SIG-M5 treated with dmso at 0.1 percent for 504 hours (cell line): ENCODE data around the gene SPANXC.
A peak's percentile ranks its signal among the peaks of the same experiment; 100 is the strongest.
"Not testable (repeated sequence)": the region's sequence is repeated elsewhere in the genome, so short reads cannot be mapped to it uniquely, and the experiment has no call there.

Experiments used
- DNase-seq: peaks from one replicate; lab custom pipeline; 2025; ENCODE audit not compliant: unreplicated experiment; lab: John Stamatoyannopoulos, UW

The SPANXC gene, protein sequence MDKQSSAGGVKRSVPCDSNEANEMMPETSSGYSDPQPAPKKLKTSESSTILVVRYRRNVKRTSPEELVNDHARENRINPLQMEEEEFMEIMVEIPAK

DNA sequence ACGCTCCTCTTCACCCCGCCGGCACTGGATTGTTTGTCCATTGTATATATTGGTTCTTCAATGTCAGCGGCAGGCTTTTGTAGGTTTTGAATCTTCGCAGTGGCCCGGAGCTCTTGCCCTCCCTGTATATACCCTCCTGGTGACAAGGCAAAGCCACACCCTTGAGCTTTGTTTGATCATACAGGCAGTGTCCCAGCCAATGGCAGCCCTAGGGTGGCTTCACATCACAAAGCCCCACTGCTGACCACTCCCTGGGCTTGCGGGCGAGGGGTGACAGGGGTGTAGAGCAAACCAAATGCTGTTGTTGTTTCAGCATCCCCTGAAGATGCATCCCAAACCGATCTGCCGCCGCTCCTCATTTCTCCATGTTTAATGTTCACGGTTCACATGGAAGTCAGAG is at the start of gene SPANXC:
Gene SPANXC (minus strand): TSS at position 101 of the 400 bp plus-strand sequence. CDS start 60 bp downstream, at position 41.
- DNase-seq: not testable (repeated sequence)

DNA sequence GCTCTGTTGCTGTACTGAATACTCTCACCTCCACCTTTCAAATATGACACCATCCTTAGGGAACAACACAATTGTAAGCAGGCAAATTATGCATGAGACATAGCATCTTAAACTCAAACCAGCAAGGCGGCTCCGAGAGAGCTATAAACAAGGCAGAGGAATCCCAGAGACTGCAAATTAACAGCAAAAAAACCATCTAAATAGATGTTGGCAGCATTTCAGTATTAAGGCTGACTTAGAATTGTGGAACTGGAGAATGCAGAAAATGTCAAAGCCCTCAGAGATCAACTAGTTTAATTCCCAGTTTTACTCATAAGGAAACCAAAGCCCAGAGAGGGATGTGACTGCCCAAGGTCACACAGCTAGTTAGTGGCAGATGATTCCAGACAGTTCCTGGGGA is 37.2 kb upstream of the SPANXC start:
- DNase-seq: no peak

DNA sequence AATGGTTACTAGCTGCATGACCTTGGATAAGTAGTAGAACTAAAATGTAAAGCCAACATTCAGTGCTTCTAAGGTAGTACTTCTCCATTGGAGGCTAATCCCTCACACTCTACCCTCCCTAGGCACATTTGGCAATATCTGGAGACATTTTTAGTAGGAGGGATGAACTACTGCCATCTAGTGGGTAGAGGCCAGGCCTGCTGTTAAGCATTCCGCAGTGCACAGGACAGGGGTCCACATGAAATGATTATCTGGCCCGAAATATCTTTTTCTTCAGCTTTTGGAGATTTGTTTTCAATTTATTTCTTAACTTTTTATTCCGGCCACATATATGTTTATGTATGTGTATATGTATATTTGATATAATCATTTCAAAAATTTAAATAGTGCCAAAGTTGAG is 36.0 kb upstream of the SPANXC start:
- DNase-seq: peak; percentile 48

DNA sequence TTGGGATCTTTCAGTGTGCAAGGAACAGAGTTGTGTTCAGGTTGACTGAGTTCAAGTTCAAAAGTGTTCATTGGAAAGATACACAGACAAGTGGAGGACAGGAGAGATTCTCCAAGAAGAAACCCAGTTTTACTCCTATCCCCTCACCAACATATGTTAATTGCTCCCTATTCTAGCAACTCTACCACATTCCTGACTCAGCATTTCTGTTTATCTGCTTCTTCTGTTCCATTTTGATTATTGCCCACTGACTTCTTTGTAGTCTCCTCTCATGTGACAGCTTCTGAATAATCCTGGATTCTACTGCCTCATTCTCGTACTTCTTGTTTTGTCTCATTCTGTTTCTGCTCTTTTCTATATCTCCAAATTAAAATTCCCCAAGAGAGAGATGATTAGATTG is 15.8 kb upstream of the SPANXC start:
- no peak for DNase-seq

DNA sequence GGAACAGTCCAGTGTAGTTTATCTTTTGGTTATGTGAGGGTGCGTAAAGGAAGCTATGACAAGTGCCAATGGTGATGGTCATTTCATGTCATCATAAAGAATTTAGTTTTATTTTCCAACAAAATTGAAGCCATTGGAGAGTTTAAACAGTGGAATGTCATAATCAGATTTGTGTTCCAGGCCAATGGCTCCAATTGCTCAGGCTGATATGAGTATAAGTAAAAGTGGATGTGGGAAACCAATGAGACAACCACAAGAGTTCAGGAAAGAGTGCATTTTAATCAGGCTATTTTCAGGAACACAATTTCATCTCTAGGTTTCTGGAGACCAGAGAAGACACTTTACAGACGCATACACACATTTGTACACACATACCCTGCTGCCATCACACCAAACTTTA is 20.7 kb downstream of the SPANXC start:
- no peak for DNase-seq

DNA sequence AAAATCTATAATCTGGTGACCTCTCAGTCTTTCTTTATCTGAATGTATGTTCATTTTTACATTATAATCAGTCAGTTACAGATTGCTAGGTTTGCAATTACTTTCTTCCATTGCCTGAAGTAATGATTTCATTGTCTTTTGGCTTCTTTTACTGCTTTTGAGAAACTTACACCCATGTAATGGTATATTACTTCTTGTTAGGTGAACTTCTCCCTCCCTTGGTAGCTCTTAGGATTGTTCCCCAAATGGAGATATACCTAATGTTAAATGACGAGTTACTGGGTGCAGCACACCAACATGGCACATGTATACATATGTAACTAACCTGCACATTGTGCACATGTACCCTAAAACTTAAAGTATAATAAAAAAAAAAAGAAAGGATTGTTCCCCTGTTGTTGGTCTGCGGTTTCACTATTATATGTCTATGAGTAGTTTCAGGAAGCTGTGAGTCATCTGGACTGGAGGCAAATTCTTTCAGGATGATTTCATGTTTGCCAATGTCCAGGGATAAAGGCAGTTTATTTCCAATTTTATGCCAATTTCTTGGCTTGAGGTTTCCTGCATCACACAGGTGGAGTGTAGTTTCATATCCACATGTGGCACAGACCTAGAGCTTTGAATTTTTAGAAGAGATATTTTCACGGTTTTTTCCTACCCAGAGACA is 21.8 kb downstream of the SPANXC start:
- DNase-seq: peak; percentile 18

DNA sequence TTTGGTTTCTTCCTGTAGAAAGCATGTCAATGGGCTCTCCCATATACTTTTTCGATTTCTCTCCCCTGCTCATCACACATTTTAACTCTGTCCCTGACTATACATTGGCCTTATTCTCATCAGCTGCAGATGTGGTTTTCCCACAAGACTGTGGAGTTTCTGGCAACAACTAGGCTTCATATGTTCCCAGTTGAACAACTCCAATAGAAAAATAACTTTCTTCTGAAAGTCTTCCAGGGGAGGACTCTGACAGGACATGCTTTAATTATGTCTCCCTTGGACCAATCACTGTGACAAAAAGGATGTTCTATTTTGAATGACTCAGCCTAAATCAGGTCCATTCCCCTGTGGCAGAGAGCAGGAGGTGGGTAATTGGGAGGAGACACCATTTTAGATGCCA is 28.1 kb downstream of the SPANXC start:
- no peak for DNase-seq

DNA sequence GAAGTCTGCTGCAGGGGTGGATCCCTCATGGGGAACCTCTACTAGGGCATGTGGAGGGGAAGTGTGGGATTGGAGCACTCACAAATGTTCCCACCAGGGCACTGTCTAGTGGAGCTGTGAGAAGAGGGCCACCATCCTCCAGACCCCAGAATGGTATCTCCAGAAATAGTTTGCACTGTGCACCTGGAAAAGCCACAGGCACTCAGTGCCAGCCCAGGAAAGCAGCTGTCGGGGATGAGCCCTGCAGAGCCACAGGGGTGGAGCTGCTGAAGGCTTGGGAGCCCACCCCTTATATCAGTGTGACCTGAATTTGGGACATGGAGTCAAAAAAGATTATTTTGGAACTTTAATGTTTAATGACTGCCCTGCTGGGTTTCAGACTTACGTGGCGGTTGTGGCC is 40.4 kb downstream of the SPANXC start:
- DNase-seq: no peak
